GM18873 (cell line): Measurements from ENCODE around the gene CASP9.

ENCODE experiments used
- ATAC-seq: cut with Tn5 transposase; IDR thresholded peaks from one replicate; pipeline ENCODE4 v1.9.1; 2021; ENCODE audit warnings: mild to moderate bottlenecking, moderate library complexity, moderate number of reproducible peaks; ENCODE audit not compliant: unreplicated experiment, low FRiP score

CASP9 gene

GRCh38 chr1:15524021-15524282, at the start of gene CASP9:
Gene CASP9 (minus strand): TSS chr1:15524215. CDS start chr1:15524200, 15 bp downstream.
- ATAC-seq: no peak

GRCh38 chr1:15573477-15573876, 49.5 kb upstream of the CASP9 start:
- ATAC-seq: no peak

GRCh38 chr1:15571266-15571665, 47.3 kb upstream of the CASP9 start:
- ATAC-seq: no peak

GRCh38 chr1:15570861-15571260, 46.8 kb upstream of the CASP9 start:
- no peak for ATAC-seq

GRCh38 chr1:15568387-15569073, 44.5 kb upstream of the CASP9 start:
- no peak for ATAC-seq

GRCh38 chr1:15559189-15559810, 35.3 kb upstream of the CASP9 start:
- ATAC-seq: no peak

- ATAC-seq: no peak
Observed at GRCh38 chr1:15558516-15558915, 34.5 kb upstream of the CASP9 start.

GRCh38 chr1:15557594-15557993, 33.6 kb upstream of the CASP9 start:
- ATAC-seq: no peak

- no peak for ATAC-seq
Observed at GRCh38 chr1:15557008-15557407, 33.0 kb upstream of the CASP9 start.

GRCh38 chr1:15550573-15550972, 26.6 kb upstream of the CASP9 start:
- ATAC-seq: no peak

GRCh38 chr1:15546641-15547040, 22.6 kb upstream of the CASP9 start:
- ATAC-seq: no peak

GRCh38 chr1:15543589-15544568, 19.9 kb upstream of the CASP9 start:
- ATAC-seq: no peak

- no peak for ATAC-seq
Observed at GRCh38 chr1:15543251-15543588, 19.2 kb upstream of the CASP9 start.

- ATAC-seq: no peak
Observed at GRCh38 chr1:15542388-15543250, 18.6 kb upstream of the CASP9 start.

GRCh38 chr1:15541231-15541792, 17.3 kb upstream of the CASP9 start:
- ATAC-seq: no peak

- ATAC-seq: no peak
Observed at GRCh38 chr1:15540186-15540585, 16.2 kb upstream of the CASP9 start.

GRCh38 chr1:15538771-15539170, 14.8 kb upstream of the CASP9 start:
- ATAC-seq: no peak

- no peak for ATAC-seq
Observed at GRCh38 chr1:15531682-15532081, 7.7 kb upstream of the CASP9 start.

- ATAC-seq: no peak
Observed at GRCh38 chr1:15531003-15531402, 7.0 kb upstream of the CASP9 start.
